ENCODE measurements around the gene DAZAP2. TPM values are rescaled to one million over a fixed set of nuclear protein-coding genes. Genes with fewer than 3 reads are reported as not detected.
"Not testable (repeated sequence)": the region's sequence is repeated elsewhere in the genome, so short reads cannot be mapped to it uniquely, and the experiment has no call there.

The DAZAP2 gene
- total RNA-seq, 1 experiment from 2014 or later = 100 TPM

- DNase-seq = peak; percentile 77 to 87
- Mint-ChIP-seq H3K4me1 (ENCODE audit: low read depth, unreplicated experiment) (peaks cover 20% of the 10 kb centered on the region), H3K36me3 (ENCODE audit: insufficient read depth, unreplicated experiment) (peaks cover 9% of the 10 kb centered on the region), H3K4me3 (ENCODE audit: unreplicated experiment) (peak within 1 kb of the TSS; percentile 76), H3K9me3 (ENCODE audit: unreplicated experiment) (no peaks in the 10 kb centered on the region), H3K27ac (ENCODE audit: unreplicated experiment) (peak within 1 kb of the TSS; percentile 94), H3K27me3 (ENCODE audit: insufficient read depth, unreplicated experiment) (no peaks in the 10 kb centered on the region)
- H3K36me3 ChIP-seq (ENCODE audit: control insufficient read depth, insufficient read depth, low read length) = no peaks in the 10 kb centered on the region; the same call in 1 of the 2 replicates
- TF ChIP-seq CTCF (IDR thresholded peaks at IDR 0.05; ENCODE audit: insufficient read depth in 1 of 2, low read depth in 1 of 2, low read length in 1 of 2, severe bottlenecking in 1 of 2, unreplicated experiment in 1 of 2) = peak; percentile 75 to 84
- H3K4me3 ChIP-seq (ENCODE audit: low read depth, low read length) = peak within 1 kb of the TSS; percentile 89
- BruUV-seq (replicated peaks) = no TSS peak
- intact Hi-C loops (cut with micrococcal nuclease; ENCODE audit: unreplicated experiment) = loop anchor here (1.0 to 2.0 kb wide), 5 partner anchors 19 to 169 kb away; partner anchors contain the start of genes CSRNP2, DAZAP2, LETMD1 and TFCP2
- peaks cover 6% of the 10 kb centered on the region; the same call in 1 of the 2 replicates for H3K4me1 ChIP-seq
- H3K9me3 ChIP-seq = no peaks in the 10 kb centered on the region
- no peaks in the 10 kb centered on the region for H3K27me3 ChIP-seq (replicated peaks; ENCODE audit: control insufficient read depth, insufficient read depth, low read length)
- ChIA-PET POLR2A (interaction anchor here (0.5 to 2.6 kb wide), 18 partner anchors 13 to 454 kb away, joined by 3 to 39 read pairs (median 6); partner anchors contain the start of genes ATF1, CSRNP2, DAZAP2 and LETMD1), CTCF (interaction anchor here (0.6 to 2.8 kb wide), 24 partner anchors 8 to 1921 kb away, joined by 3 to 26 read pairs (median 4); partner anchors contain the start of genes CSRNP2, DAZAP2 and LETMD1)
Observed at GRCh38 chr12:51217968-51218606, 20.5 kb upstream of the DAZAP2 start, which contains the start of gene POU6F1. TSS of gene POU6F1 (minus strand) at chr12:51218062. CDS start at chr12:51206836, 11,226 bp downstream.

GRCh38 chr12:51218607-51219161 is 19.9 kb upstream of the DAZAP2 start:
- ChIA-PET CTCF (interaction anchor here (0.6 to 2.8 kb wide), 15 partner anchors 8 to 758 kb away, joined by 3 to 26 read pairs (median 4); partner anchors contain the start of genes DAZAP2 and LETMD1), POLR2A (interaction anchor here (0.6 to 2.6 kb wide), 11 partner anchors 19 to 454 kb away, joined by 3 to 39 read pairs (median 6); partner anchors contain the start of genes CSRNP2, DAZAP2, LETMD1 and SMAGP)
- H3K27ac Mint-ChIP-seq (ENCODE audit: unreplicated experiment) = peak overlapping the region; percentile 94
- H3K27me3 Mint-ChIP-seq (ENCODE audit: insufficient read depth, unreplicated experiment) = no peaks in the 10 kb centered on the region
- DNase-seq = peak; percentile 71 to 77
- peaks cover 9% of the 10 kb centered on the region for H3K36me3 Mint-ChIP-seq (ENCODE audit: insufficient read depth, unreplicated experiment)
- H3K9me3 ChIP-seq = no peaks in the 10 kb centered on the region
- H3K4me1 ChIP-seq = peaks cover 6% of the 10 kb centered on the region; the same call in 1 of the 2 replicates
- BruUV-seq (replicated peaks) = TSS peak; percentile 77
- H3K9me3 Mint-ChIP-seq (ENCODE audit: unreplicated experiment) = no peaks in the 10 kb centered on the region
- H3K27me3 ChIP-seq (replicated peaks; ENCODE audit: control insufficient read depth, insufficient read depth, low read length) = no peaks in the 10 kb centered on the region
- peak overlapping the region; percentile 76 for H3K4me3 Mint-ChIP-seq (ENCODE audit: unreplicated experiment)
- no peaks in the 10 kb centered on the region; the same call in 1 of the 2 replicates for H3K36me3 ChIP-seq (ENCODE audit: control insufficient read depth, insufficient read depth, low read length)
- TF ChIP-seq CTCF (IDR thresholded peaks at IDR 0.05; ENCODE audit: insufficient read depth in 1 of 2, low read depth in 1 of 2, low read length in 1 of 2, severe bottlenecking in 1 of 2, unreplicated experiment in 1 of 2) = no peak
- H3K4me3 ChIP-seq (ENCODE audit: low read depth, low read length) = peak overlapping the region; percentile 89
- intact Hi-C loops (cut with micrococcal nuclease; ENCODE audit: unreplicated experiment) = loop anchor here (1.0 to 2.0 kb wide), 5 partner anchors 20 to 170 kb away; partner anchors contain the start of genes CSRNP2, DAZAP2, LETMD1 and TFCP2
- peaks cover 20% of the 10 kb centered on the region for H3K4me1 Mint-ChIP-seq (ENCODE audit: low read depth, unreplicated experiment)

- Histone ChIP-seq H3K27me3 (replicated peaks; ENCODE audit: control insufficient read depth, insufficient read depth, low read length) (no peaks in the 10 kb centered on the region), H3K9me3 (no peaks in the 10 kb centered on the region), H3K36me3 (ENCODE audit: control insufficient read depth, insufficient read depth, low read length) (no peaks in the 10 kb centered on the region; the same call in 1 of the 2 replicates), H3K4me1 (peaks cover 6% of the 10 kb centered on the region; the same call in 1 of the 2 replicates), H3K4me3 (ENCODE audit: low read depth, low read length) (peak overlapping the region; percentile 89)
- DNase-seq = no peak
- Mint-ChIP-seq H3K9me3 (ENCODE audit: unreplicated experiment) (no peaks in the 10 kb centered on the region), H3K27me3 (ENCODE audit: insufficient read depth, unreplicated experiment) (no peaks in the 10 kb centered on the region), H3K4me1 (ENCODE audit: low read depth, unreplicated experiment) (peaks cover 20% of the 10 kb centered on the region), H3K36me3 (ENCODE audit: insufficient read depth, unreplicated experiment) (peaks cover 9% of the 10 kb centered on the region), H3K27ac (ENCODE audit: unreplicated experiment) (peak overlapping the region; percentile 94), H3K4me3 (ENCODE audit: unreplicated experiment) (peak overlapping the region; percentile 76)
- CTCF ChIA-PET = interaction anchor here (0.7 to 2.8 kb wide), 7 partner anchors 9 to 171 kb away, joined by 3 to 26 read pairs (median 5); partner anchors contain the start of genes DAZAP2 and LETMD1
- BruUV-seq (replicated peaks) = no TSS peak
- POLR2A ChIA-PET = interaction anchor here (0.6 to 2.6 kb wide), 5 partner anchors 19 to 136 kb away, joined by 3 to 39 read pairs (median 6); partner anchors contain the start of genes CSRNP2 and DAZAP2
- intact Hi-C loops (cut with micrococcal nuclease; ENCODE audit: unreplicated experiment) = loop anchor here (2.0 kb wide), 2 partner anchors 21 to 171 kb away; partner anchors contain the start of gene LETMD1
- TF ChIP-seq CTCF (IDR thresholded peaks at IDR 0.05; ENCODE audit: insufficient read depth in 1 of 2, low read depth in 1 of 2, low read length in 1 of 2, severe bottlenecking in 1 of 2, unreplicated experiment in 1 of 2) = no peak
Observed at GRCh38 chr12:51219322-51219721, 19.3 kb upstream of the DAZAP2 start.

GRCh38 chr12:51219857-51220256 is 18.8 kb upstream of the DAZAP2 start:
- H3K36me3 Mint-ChIP-seq (ENCODE audit: insufficient read depth, unreplicated experiment); H3K4me1 ChIP-seq; H3K36me3 ChIP-seq (ENCODE audit: control insufficient read depth, insufficient read depth, low read length); H3K9me3 Mint-ChIP-seq (ENCODE audit: unreplicated experiment); H3K9me3 ChIP-seq; H3K27me3 ChIP-seq (replicated peaks; ENCODE audit: control insufficient read depth, insufficient read depth, low read length); POLR2A ChIA-PET; H3K27me3 Mint-ChIP-seq (ENCODE audit: insufficient read depth, unreplicated experiment); DNase-seq; H3K27ac Mint-ChIP-seq (ENCODE audit: unreplicated experiment); CTCF ChIA-PET; BruUV-seq (replicated peaks); H3K4me3 ChIP-seq (ENCODE audit: low read depth, low read length): not testable (repeated sequence)
- Mint-ChIP-seq H3K4me1 (ENCODE audit: low read depth, unreplicated experiment) (peaks cover 20% of the 10 kb centered on the region), H3K4me3 (ENCODE audit: unreplicated experiment) (peak overlapping the region; percentile 76)
- intact Hi-C loops (cut with micrococcal nuclease; ENCODE audit: unreplicated experiment) = loop anchor here (2.0 kb wide), 2 partner anchors 21 to 171 kb away; partner anchors contain the start of gene LETMD1

All from Caco-2 (cell line).